ENCODE data around the gene TECTA.
"Not testable (repeated sequence)": the region's sequence is repeated elsewhere in the genome, so short reads cannot be mapped to it uniquely, and the experiment has no call there.

GRCh38 chr11:121237247-121237646 lies 136.2 kb downstream of the TECTA start:
- TF ChIP-seq REST (IDR thresholded peaks at IDR 0.05; ENCODE audit: insufficient read depth in 1 of 2, low read depth in 2 of 2, low read length in 1 of 2); CTCF (IDR thresholded peaks at IDR 0.05); POLR2AphosphoS5 (IDR thresholded peaks at IDR 0.05; ENCODE audit: low read depth, low read length); TCF7L2 (IDR thresholded peaks at IDR 0.05; ENCODE audit: low read depth, low read length); SIN3A (IDR thresholded peaks at IDR 0.05; ENCODE audit: borderline replicate concordance, insufficient read depth, low read depth, low read length): not testable (repeated sequence)
